ENCODE measurements around the gene RNF167.

RNF167 gene

DNA sequence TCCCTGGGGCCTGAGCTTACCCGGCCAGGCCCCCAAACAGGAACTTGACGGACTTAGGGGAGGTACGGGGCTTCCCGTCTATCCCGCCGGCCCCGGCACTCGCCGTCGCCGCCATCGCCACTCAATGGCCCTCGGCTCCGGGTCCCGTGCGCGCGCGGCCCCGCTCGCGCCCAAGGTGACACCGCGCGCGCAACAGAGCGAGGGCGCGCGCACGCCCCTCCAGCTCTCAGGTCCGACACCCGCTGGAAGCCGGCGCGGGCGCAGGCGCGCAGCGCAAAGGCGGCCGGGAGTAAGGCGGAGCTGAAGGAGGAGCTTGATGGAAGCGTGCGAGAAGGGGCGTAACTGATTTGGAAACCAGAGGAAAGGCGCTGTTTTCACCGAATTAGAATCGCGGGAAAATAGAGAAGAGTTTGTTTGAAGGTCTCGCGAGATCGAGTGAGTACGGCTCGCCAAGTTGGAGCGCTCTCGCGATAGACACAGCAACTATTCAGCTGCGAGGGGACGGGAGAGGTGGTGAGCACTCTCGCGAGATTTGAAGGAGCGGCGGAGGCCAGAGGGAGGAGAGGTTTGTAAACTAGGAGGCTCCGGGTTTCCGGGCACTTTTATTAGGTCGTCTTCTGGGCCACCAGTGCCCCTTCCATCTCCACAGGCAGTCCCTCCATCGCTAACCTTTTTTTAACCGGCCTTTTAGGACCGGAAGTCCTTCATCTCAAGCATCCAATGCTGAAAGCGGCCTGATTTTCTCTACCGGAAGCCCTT is at the start of gene RNF167, which contains the start of gene SLC25A11:
TSS of gene RNF167 (plus strand) at position 473 of the 759 bp plus-strand sequence. CDS start 642 bp downstream, outside the sequence.
TSS of gene SLC25A11 (minus strand) at position 251 of the 759 bp plus-strand sequence. CDS start at position 115, 136 bp downstream.
- DNase-seq, result peak; percentile 94

DNA sequence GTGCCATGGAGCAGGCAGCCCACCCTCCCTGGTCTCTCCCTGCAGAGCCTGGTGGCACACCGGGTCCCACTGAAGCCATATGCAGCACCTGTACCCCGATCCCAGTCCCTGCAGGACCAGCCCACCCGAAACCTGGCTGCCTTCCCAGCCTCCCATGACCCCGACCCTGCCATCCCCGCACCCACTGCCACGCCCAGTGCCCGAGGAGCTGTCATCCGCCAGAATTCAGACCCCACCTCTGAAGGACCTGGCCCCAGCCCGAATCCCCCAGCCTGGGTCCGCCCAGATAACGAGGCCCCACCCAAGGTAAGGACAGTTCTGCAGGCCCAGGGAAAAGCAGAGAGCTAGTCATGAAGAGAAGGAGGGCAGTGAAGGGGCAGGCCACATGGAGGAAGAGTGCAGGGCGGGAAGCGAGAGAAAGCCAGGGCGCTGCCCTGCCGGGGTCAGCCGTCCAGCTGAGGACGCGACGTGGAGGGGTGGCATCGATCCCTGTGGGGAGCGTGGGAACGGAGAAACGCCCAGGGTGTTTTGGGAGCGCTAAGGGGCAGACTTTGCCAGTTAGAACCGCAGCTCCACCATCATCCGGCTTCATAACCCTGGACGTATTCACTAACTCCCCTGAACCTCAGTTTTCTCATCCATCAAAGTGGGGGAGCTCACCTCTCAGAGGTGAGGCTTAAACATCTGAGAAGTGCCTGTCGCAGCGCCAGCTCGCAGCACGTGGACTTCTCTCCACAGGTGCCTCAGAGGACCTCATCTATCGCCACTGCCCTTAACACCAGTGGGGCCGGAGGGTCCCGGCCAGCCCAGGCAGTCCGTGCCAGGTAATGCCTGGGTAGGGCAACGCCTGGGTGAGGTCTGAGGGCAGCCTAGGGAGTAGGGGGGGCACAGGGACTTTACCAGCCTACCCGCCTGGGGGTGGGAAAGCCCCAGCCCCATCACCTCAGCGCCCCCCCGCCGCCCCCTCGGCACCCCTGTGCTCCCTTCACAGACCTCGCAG is 48.4 kb upstream of the RNF167 start:
- no peak for DNase-seq

DNA sequence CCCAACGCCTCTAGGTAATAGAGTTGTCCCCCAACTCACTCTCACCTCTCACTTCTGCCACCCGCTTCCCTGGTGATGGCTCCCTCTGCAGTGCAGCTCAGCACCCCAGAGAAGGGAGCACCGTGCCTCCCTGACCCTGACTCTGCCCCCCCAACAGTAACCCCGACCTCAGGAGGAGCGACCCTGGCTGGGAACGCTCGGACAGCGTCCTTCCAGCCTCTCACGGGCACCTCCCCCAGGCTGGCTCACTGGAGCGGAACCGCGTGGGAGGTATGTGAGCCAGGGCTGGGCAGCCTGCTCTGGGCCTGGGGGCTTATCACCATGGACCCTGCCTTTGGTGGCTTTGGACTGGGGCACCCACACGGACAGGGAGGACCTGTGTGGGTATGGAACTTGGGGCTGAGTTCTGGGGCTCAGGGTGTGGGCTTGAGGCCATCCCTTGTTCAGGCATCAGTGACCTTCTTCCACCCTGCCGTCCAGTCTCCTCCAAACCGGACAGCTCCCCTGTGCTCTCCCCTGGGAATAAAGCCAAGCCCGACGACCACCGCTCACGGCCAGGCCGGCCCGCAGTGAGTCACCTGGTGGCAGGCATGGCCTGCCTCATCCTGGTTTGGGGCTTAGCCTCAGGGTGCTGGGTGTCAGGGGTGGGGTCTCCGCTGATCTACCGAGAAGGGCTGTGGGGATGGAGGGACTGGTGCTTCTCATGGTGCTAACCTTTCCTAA is 47.4 kb upstream of the RNF167 start:
- DNase-seq, result no peak

DNA sequence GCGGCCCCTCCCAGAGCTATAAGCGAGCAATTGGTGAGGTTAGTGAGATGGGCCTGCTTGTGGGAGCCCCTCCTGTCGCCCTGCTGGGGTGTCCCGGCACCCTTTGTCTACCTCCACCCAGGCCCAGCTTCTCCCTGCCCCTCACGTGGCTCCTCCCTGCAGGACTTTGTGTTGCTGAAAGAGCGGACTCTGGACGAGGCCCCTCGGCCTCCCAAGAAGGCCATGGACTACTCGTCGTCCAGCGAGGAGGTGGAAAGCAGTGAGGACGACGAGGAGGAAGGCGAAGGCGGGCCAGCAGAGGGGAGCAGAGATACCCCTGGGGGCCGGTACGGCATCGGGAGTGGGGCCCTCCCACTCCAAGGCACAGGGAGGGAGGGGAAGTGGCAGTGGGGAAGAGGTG is 46.8 kb upstream of the RNF167 start:
- DNase-seq, result no peak

DNA sequence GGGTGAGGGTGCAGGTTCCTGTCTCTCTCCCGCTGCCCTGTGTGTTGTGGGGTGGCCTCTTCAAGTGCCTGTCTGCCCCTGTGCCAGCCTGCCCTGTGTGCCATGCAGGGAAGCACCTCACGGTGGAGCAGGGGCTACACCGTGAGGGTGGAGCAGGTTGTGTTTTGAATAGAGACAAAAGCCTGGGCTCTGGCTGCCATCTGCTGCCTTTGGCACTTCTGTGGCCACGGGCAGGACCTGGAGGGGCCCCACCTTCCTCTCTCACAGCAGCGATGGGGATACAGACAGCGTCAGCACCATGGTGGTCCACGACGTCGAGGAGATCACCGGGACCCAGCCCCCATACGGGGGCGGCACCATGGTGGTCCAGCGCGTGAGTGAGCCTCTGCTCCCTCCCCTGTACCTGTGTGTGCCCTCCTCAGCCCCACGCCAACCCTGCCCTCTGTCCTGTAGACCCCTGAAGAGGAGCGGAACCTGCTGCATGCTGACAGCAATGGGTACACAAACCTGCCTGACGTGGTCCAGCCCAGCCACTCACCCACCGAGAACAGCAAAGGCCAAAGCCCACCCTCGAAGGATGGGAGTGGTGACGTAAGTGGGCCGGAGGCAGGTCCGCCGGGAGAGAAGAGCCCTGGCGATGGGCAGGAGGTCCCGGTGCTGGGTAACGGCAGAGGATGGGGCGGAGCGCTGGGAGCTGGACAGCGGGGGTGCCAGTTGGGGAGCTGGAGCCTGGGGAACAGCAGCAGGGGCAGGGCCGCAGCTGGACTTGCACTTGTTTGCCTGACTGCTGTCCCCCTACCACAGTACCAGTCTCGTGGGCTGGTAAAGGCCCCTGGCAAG is 46.1 kb upstream of the RNF167 start:
- no peak for DNase-seq

DNA sequence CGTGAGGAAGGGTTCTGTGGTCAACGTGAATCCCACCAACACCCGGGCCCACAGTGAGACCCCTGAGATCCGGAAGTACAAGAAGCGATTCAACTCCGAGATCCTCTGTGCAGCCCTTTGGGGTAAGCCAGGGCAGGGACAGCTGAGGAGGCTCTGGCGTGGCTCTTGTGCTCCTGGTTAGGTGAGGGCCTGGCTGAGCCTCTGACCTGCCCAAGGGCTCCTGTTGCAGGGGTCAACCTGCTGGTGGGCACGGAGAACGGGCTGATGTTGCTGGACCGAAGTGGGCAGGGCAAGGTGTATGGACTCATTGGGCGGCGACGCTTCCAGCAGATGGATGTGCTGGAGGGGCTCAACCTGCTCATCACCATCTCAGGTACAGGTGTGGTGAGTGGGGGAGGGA is 44.9 kb upstream of the RNF167 start:
- DNase-seq, result no peak

DNA sequence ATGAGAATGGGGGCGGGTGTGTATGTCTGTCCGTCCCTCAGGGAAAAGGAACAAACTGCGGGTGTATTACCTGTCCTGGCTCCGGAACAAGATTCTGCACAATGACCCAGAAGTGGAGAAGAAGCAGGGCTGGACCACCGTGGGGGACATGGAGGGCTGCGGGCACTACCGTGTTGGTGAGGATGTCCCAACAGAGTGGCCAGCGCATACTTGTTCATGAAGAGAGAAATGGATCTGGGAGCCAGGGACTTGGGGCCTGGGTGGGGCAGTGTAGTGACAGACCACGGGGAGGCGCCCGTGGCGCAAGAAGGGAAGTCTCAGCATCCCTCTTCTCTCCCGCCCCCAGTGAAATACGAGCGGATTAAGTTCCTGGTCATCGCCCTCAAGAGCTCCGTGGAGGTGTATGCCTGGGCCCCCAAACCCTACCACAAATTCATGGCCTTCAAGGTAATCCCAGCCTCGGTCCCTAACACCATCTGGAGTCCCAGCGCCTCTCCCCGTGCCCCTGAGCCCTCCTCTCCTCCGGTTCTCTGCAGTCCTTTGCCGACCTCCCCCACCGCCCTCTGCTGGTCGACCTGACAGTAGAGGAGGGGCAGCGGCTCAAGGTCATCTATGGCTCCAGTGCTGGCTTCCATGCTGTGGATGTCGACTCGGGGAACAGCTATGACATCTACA is 44.3 kb upstream of the RNF167 start:
- no peak for DNase-seq

DNA sequence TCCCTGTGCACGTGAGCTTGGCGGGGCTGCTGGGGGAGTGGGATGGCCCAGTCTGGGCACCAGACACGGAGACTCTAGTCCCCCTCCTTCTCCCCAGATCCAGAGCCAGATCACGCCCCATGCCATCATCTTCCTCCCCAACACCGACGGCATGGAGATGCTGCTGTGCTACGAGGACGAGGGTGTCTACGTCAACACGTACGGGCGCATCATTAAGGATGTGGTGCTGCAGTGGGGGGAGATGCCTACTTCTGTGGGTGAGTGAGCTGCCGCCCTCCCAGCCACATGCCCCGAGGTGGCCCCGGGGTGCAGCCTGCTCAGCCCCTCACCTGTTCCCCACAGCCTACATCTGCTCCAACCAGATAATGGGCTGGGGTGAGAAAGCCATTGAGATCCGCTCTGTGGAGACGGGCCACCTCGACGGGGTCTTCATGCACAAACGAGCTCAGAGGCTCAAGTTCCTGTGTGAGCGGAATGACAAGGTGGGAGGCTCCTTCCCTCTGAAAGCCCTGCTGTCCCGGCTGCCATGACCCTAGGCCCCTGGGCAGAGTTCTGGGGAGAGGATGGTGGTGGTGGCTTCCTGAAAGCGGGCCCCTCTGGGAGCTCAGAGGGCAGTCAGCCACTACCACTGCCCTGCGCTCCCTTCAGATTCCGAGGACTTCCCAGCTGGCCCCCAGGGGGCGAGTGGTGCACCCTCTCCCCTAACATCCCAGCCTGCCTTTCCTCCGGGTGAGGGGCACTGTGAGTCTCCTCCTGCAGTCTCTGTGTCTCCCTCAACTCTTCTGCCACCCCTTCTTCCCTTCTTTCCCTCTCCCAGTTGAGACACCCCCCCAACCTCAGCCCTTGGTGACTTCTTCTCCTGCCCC is 43.5 kb upstream of the RNF167 start:
- no peak for DNase-seq

DNA sequence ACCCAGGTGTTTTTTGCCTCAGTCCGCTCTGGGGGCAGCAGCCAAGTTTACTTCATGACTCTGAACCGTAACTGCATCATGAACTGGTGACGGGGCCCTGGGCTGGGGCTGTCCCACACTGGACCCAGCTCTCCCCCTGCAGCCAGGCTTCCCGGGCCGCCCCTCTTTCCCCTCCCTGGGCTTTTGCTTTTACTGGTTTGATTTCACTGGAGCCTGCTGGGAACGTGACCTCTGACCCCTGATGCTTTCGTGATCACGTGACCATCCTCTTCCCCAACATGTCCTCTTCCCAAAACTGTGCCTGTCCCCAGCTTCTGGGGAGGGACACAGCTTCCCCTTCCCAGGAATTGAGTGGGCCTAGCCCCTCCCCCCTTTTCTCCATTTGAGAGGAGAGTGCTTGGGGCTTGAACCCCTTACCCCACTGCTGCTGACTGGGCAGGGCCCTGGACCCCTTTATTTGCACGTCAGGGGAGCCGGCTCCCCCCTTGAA is 42.8 kb upstream of the RNF167 start:
- DNase-seq, result no peak

DNA sequence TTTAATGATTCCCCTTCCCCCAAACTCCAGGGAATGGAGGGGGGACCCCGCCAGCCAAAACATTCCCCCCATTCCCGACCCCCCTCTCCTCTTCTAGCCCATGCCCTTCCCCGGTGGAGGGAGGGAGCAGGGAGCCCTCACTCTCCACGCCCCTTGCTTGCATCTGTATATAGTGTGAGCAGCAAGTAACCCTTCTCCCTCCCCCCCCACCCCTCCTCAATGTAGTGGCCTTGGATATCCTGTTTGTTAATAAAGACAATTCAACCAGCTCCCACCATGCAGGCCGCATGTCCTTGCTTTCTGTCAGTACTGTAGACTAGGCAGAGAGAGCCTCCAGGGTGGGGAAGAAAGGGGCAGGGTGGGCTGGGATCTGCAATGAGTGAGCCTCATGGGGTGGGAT is 42.3 kb upstream of the RNF167 start:
- DNase-seq, result no peak

DNA sequence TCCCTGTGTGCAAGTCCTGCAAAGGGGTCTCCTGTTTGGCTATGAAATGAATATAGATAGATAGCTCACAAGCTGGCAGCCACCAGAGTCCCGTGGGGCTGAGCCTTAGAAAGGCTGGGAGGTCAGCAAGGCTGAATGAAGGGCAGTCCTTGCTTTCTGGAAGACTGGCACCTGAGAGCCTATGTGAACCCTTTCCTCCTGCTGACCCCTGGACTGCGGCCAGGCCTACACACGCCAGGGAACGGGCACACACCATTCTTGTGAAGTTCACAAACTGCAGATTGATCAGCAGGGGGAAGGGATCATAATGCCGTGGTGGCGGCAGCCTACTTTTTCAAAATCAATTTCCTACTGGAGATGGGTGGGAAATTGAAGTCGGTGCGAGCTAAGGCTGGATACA is 41.7 kb upstream of the RNF167 start:
- DNase-seq, result no peak

DNA sequence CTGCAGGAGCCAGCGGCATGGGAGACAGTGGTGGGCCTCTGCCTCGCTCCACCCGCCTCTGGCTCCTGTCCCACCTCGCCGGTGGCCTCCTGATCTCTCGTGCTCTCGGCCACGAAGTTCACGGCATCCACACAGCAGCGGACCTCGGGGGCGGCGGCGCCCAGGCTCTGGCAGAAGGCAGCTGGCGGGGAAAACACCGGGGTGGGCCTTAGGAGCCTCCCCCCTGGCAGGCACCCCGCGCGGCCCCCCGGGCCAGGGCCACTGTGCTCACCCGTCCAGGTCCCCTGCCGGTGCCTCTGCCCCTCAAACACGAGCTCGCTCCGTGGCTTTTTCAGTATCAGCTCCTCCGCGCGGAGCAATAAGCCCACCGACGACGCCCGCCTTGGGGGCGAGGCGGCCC is 41.1 kb upstream of the RNF167 start:
- DNase-seq, result no peak

DNA sequence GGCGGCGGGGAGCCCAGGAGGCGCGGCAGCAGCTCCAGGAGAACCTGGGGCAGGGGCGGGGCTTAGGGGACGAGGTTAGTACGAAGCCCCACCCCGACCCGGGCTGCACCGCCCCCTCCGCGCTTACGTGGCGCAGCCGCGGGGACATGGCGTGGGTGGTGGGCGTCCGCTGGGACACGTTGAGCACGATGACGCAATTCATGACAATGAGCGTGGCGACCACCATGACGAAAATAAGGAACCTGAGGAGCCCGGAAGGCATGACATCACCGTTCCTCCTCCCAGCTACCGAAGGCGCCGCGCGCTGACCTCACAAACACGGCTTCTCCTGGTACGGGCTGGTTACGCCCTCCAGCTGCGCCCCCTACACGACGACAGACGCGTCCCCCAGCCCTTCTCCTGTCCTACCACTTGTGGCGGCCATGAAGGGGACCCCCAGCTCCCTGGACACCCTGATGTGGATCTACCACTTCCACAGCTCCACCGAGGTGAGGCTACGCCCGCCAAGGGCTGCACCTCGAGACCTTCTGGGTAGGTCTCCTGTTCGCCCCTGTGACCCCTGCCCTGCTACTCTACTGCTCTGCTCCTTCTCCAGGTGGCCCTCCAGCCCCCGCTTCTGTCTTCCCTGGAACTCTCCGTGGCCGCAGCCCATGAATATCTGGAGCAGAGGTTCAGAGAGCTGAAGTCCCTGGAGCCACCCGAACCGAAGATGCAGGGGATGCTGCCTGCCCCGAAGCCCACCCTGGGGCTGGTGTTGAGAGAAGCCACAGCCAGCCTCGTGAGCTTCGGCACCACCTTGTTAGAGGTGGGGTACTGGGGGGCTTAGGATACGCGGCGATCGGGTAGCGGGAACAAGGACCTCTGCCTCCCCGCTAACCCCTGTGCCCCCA is 40.5 kb upstream of the RNF167 start, which contains the start of gene C17orf107:
TSS of gene C17orf107 (plus strand) at position 196 of the 890 bp plus-strand sequence. CDS start at position 423, 227 bp downstream.
- no peak for DNase-seq

DNA sequence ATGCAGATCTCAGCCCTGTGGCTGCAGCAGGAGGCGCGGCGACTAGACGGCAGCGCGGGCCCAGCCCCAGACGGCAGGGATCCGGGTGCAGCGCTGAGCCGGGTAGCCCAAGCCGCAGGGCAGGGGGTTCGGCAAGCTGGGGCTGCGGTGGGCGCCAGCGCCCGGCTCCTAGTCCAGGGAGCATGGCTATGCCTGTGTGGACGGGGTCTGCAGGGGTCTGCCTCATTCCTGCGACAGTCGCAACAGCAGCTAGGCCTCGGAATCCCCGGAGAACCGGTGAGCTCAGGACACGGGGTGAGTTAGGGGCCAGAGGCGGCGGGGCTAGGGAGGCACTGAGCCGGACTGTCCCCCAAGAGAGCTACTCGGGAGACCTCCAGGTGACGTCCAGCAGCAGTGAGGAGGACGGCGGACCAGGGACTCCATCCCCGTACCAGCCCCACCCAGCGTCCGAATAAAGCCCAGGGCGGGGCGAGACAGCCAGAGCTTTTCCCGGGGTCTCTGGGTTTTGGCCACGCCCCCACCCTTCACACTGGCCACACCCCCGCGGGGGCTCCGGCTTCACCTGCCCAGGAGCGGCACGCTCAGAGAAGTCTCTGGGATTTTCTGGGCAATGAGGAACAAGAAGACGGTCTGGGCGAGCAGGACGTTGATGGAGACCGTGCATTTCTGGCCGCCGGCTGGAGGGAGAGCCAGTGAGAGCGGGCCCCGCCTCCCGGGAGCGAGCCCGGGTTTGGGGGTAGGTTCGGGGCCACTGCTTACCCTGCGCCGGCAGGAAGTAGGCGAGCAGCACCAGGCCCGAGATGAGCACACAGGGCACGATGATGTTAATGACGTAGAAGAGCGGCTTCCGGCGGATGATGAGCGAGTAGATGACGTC is 39.6 kb upstream of the RNF167 start:
- DNase-seq, result no peak

DNA sequence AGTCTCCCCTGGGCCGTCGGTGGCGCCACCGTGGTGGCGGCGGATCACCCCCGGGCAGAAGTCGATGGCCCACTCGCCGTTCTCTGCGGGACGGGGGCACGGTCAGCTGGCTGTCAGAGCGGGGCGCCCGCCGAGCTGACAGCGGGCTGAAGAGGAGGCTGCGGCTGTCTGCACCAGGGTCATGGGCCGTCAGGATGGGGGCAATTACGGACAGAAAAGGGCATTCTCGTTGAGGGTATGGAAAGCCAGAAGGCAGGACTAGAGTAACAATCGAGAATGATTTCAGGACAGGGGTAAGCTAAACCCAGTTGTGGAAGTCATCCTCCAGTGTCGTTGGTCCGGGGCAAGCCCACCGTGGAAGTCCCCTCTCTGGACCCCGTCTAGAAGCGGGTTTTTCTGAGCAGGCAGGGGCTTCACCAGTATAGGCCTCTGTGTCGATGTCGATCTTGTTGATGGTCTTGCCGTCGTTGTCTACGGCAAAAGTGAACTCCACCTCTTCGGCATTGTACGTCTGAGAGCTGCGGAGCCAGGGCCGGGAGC is 38.9 kb upstream of the RNF167 start:
- no peak for DNase-seq

DNA sequence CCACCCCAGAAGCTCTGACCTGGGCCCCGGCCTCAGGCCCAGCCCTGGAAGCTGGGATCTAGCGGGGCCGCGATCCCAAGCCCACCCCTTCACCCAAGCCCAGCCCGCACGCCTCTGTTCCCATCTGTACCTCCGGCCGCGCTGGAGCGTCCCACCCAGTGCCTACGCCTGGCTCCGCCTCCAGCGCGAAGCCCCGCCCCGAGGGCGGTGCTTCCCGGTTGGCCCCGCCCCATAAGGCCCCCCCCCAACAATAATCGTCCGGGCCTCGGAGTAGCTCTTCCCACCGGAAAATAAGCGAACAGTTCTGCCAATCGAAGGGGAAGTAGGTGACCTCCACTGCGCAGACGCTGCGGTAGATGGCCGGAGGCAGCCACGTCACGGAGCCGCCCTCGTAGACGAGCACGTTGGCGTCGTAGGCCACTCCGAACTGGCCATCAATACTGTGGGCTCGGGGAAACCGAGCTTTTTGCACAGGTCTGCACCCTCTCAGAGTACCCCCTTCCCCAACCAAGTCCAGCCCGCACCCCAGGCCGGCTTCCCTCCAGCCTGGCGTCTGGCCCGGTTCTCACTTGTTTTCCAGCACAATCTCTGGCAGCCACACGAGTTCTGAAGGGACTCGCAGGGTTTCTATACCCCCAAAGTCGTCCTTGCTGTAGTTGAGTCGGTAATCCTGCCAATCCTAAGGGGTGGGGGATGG is 38.3 kb upstream of the RNF167 start:
- DNase-seq, result no peak

DNA sequence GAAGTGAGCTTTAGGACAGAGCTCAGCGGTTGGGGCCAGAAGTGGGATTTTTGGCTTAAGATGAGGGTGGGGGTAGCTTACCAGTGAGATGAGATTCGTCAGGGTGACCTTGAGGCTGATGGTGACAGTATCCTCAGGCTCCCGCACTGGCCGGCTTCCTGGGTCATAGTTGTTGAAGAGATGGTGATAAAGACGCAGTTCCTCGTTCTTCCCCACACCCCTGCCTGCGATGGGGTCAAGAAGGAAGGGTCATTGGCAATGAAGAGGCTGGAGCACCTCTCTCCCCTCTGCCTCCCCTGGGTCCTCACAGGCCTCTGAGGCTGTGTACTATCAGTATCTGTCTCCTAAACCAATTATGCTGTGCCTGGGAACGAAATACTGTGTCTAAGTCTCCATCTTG is 37.5 kb upstream of the RNF167 start:
- no peak for DNase-seq
